ENCODE results near the gene CCDC102B.
"Not testable (repeated sequence)": the region's sequence is repeated elsewhere in the genome, so short reads cannot be mapped to it uniquely, and the experiment has no call there.

Gene CCDC102B

GRCh38 chr18:68797871-68798270 is at the start of gene CCDC102B:
Gene CCDC102B (plus strand): TSS chr18:68798080. CDS start chr18:68836764, 38,684 bp downstream.
- DNase-seq (ENCODE audit: low read depth, low spot score), result peak; percentile 56

- no peak for DNase-seq (ENCODE audit: low read depth, low spot score)
Measured at GRCh38 chr18:68757126-68757525, 40.8 kb upstream of the CCDC102B start.

GRCh38 chr18:68759308-68759707 is 38.6 kb upstream of the CCDC102B start:
- DNase-seq (ENCODE audit: low read depth, low spot score), result no peak

DNA sequence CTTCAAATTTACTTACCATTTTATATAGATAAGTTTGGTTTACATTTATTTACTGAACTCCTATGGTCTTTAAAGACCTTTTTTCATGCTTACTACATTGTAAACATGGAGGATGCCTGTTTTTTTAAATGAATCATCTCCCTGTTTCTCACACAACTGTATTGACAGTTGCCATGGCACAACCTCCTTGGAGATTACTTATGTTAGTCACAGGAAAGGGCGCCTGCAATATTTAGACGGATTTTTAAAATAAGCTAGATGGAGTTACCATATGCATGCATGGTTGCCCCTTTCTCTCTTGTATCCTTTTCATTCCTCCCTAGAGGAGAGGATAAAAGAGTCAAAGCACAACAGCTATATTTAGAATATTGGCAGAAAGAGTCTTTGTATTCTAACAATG is 34.8 kb upstream of the CCDC102B start:
- DNase-seq (ENCODE audit: low read depth, low spot score), result peak; percentile 71

DNA sequence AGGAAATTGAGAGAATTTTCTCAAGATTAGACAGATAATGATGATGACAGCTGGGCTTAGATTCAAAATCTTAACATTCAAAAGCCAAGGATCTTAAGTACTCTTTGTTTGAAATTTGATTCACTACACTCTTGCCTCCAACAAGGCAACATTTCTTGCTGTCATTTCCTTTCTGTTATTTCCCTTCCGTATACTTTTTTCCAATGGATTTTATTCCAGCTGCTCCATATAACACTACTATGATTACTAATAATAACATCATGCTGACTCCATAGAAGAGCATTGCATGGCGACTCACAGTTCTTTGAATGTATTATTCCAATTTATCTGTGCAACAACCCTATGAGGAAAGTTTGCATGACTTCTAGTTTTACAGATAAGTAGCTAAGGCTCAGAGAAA is 33.9 kb upstream of the CCDC102B start:
- no peak for DNase-seq (ENCODE audit: low read depth, low spot score)

DNA sequence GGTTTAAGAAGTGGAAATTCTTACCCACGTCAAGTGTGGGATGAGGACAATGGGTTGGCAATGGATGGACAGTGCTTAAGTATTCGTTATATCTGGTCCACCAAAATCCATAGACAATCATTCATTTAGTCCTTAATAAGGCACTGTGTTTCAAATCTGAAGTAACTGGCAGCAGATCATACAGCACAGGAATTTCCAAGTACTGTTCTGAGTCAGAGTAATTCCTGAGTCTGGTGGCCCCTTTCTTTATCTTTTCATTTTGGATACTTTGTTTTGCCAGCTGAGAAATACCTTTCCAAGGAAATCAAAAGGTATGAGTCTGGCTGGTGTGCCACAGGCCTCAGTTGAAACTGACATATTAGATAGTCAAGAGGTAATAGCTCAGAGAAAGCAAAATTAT is 31.4 kb upstream of the CCDC102B start:
- peak; percentile 56 for DNase-seq (ENCODE audit: low read depth, low spot score)

DNA sequence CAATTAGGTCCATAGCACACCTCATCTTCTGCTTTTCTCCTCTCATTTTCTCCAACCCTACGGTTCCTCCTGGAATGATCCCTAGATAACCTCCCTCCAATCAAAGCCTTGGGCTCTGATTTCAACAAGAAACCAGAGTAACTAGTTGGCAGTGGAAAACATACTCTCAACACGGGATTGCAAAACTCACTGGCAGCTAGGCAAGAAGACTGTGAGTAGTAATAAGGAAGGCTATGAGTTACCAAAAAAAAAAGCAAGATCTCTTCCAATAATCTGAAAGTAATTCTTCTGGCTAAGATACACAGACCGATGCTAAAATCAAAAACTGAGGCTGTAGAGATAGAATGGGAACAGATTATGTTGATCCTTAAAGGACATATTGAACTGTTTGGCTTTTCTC is 28.4 kb upstream of the CCDC102B start:
- DNase-seq (ENCODE audit: low read depth, low spot score), result no peak

GRCh38 chr18:68772268-68772667 is 25.6 kb upstream of the CCDC102B start:
- no peak for DNase-seq (ENCODE audit: low read depth, low spot score)

GRCh38 chr18:68778280-68778886 is 19.5 kb upstream of the CCDC102B start:
- no peak for DNase-seq (ENCODE audit: low read depth, low spot score)

DNA sequence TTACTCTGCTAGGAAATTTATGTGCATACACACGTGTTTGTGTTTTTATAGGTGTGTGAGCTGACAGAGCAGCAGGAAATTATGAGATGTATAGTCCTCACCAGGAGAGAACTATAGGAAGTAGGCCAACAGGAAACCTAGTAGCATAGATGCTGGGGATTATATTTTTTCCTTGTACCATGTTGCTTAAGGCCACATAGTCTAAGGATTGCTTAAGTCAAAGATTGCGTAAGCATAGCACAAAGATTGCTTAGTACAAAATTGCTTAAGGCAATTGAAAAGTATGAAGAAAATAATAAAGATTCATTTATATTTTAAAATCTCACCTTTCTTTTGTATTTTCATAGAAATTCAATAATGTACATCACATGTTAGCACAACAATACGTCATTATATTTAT is 18.7 kb upstream of the CCDC102B start:
- no peak for DNase-seq (ENCODE audit: low read depth, low spot score)

- no peak for DNase-seq (ENCODE audit: low read depth, low spot score)
Measured at GRCh38 chr18:68780802-68781635, 16.9 kb upstream of the CCDC102B start.

DNA sequence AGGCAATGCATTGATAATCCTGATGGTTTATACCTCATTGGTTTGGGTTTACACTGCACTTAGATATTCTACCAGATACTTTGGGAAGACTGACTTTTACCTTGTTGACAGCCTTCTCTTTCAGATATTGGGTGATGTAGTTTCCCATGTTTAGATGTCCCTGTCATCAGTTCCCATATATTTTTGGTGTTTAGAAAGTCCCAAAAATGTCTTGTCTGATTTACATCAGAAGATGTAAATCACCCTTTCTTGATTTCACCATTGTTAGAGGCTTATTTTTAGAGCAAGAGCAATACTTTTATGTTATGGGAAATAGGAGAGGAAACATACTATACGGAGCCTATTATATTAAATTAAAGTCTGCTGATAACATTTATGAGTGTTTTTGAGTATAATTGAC is 14.4 kb upstream of the CCDC102B start:
- no peak for DNase-seq (ENCODE audit: low read depth, low spot score)

- DNase-seq (ENCODE audit: low read depth, low spot score), result no peak
Measured at GRCh38 chr18:68784071-68784470, 13.8 kb upstream of the CCDC102B start.

DNA sequence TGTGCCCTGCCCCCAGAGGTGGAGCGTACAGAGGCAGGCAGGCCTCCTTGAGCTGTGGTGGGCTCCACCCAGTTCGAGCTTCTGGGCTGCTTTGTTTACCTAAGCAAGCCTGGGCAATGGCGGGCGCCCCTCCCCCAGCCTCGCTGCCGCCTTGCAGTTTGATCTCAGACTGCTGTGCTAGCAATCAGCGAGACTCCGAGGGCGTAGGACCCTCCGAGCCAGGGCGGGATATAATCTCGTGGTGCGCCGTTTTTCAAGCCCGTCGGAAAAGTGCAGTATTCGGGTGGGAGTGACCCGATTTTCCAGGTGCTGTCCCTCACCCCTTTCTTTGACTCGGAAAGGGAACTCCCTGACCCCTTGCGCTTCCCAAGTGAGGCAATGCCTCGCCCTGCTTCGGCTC is 7.6 kb upstream of the CCDC102B start:
- not testable (repeated sequence) for DNase-seq (ENCODE audit: low read depth, low spot score)

- DNase-seq (ENCODE audit: low read depth, low spot score), result no peak
Measured at GRCh38 chr18:68791801-68792200, 6.1 kb upstream of the CCDC102B start.

DNA sequence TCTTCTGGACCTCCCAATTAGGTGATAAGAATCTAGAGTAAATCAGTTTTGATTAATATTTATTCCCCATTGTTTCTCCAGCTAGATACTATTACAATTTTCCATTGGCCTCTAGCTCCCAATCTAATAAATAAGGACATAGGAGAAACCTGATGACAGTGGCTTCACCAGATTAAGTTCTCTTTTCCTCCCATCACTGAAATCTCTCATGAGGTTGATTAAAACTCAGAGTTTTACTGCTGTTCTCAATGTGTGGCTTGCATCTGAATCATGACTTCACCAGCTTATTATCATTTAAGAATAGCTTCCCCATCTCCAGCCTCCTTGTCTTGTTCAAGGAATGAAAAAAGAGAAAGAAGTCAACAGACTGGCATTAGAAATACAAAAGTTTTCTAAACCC is 3.9 kb upstream of the CCDC102B start:
- DNase-seq (ENCODE audit: low read depth, low spot score), result no peak

GRCh38 chr18:68796936-68797690 is 767 bp upstream of the CCDC102B start:
- DNase-seq (ENCODE audit: low read depth, low spot score), result peak; percentile 79

- peak; percentile 65 for DNase-seq (ENCODE audit: low read depth, low spot score)
Measured at GRCh38 chr18:68800075-68800474, 2.2 kb downstream of the CCDC102B start.

DNA sequence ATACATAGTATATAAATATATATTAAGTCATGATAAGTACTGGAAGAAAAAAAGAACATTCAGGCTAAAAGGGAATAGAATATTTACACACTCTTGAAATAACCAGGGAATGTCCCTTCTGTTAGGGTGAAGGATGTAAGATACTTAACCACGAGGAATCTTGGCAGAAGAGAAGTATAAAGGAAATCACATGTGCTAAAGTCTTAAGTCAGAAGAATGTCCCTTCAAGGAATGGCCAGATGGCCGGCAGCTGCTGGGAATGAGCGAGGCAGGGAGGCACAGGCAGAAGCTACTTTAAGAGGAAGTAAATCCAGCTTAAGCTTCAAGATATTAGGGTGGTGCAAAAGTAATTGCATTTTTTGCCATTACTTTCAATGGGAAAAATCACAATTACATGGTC is 5.5 kb downstream of the CCDC102B start:
- DNase-seq (ENCODE audit: low read depth, low spot score), result peak; percentile 65

DNA sequence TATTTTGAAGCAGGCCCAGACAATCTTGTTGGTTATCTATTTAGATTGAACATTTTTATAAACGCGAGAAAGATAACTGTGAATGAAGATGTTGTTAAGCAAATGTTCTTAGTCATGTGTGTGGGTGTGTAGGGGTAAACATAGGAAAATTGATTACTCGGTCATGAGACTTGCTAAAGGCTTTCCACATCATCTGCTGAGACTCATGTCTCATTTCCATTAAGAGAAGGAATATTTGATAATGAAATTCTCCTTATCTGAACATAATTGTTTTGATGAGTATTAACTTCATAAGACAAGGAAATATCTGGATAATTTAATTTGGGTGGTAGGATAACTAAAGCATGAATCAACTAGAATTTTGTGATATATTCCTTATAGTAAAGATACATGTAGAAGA is 19.7 kb downstream of the CCDC102B start:
- DNase-seq (ENCODE audit: low read depth, low spot score), result no peak

- DNase-seq (ENCODE audit: low read depth, low spot score), result no peak
Measured at GRCh38 chr18:68818584-68818983, 20.7 kb downstream of the CCDC102B start.

DNA sequence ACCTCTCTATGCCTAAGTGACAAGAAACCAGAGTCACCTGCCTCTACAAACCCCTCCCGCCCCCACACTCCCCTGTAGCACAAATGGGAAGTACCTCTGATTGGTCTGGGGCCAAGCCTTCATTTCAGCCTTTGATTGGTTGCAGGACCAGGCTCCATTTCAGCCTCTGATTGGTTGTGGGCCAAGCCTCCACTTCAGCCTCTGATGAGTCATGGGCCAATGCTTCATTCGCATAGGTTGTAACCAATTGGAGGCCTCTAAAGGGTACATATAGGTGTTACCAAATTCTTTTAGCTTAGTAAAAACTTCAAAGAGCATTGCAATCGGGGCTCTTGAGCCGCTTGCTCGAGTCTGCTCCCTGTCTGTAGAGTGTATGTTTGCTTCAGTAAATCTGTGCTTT is 25.0 kb downstream of the CCDC102B start:
- DNase-seq (ENCODE audit: low read depth, low spot score), result no peak

GRCh38 chr18:68826121-68826520 is 28.2 kb downstream of the CCDC102B start:
- DNase-seq (ENCODE audit: low read depth, low spot score), result peak; percentile 27
